IMR-90 (cell line): Measurements from ENCODE around the gene MTFR1L. TPM values are rescaled to one million over a fixed set of nuclear protein-coding genes. Genes with fewer than 3 reads are reported as not detected.
A peak's percentile ranks its signal among the peaks of the same experiment; 100 is the strongest.

Experiments used
- ATAC-seq: fragments of 200-7000 bp; cut with Tn5 transposase; 2 replicates; pipeline ENCODE4 v1.9.1; 2020; ENCODE audit warnings: low read depth, mild to moderate bottlenecking, moderate library complexity
- BruUV-seq: library from RNA; stranded (reverse); fragments of 400-500 nt; replicated peaks from 2 replicates; lab custom pipeline; 2021; lab: Mats Ljungman, UMichigan
- CTCF ChIA-PET: fragments of 300-600 bp; formaldehyde crosslinking; extraction: SDS; loops from one replicate; lab custom pipeline; 2021; ENCODE audit warnings: antibody characterized with exemption; lab: Yijun Ruan, JAX
- POLR2A ChIA-PET: fragments of 300-600 bp; sonication (Branson Sonifier 250); formaldehyde crosslinking; loops from one replicate; lab custom pipeline; 2022; ENCODE audit warnings: antibody characterized with exemption; ENCODE audit not compliant: unreplicated experiment; lab: Charles Lee
- DNase-seq: peaks from one replicate; pipeline ENCODE4 v3.0.0; 2013
- H2AFZ ChIP-seq: replicated peaks from 2 replicates; pipeline ENCODE3; 2013; ENCODE audit warnings: low read length, mild to moderate bottlenecking; ENCODE audit not compliant: poor library complexity
- H2AK5ac ChIP-seq: 2 replicates; pipeline ENCODE4 v1.6.1; 2013; ENCODE audit warnings: low read depth, low read length, inconsistent platforms
- H2AK9ac ChIP-seq: replicated peaks from 2 replicates; pipeline ENCODE3; 2013; ENCODE audit warnings: mild to moderate bottlenecking, low read depth, low read length, moderate library complexity; ENCODE audit not compliant: poor library complexity
- H2BK120ac ChIP-seq: 2 replicates; pipeline ENCODE4 v1.6.1; 2013; ENCODE audit warnings: low read depth, low read length, inconsistent platforms
- H2BK15ac ChIP-seq: 3 replicates; pipeline ENCODE4 v1.6.1; 2013; ENCODE audit warnings: low read depth, low read length, inconsistent platforms
- H2BK20ac ChIP-seq: 2 replicates; pipeline ENCODE4 v1.6.1; 2013; ENCODE audit warnings: low read depth, mild to moderate bottlenecking, inconsistent platforms, low read length, moderate library complexity
- H2BK5ac ChIP-seq: 2 replicates; pipeline ENCODE4 v1.6.1; 2013; ENCODE audit warnings: mild to moderate bottlenecking, low read depth, low read length, inconsistent platforms; ENCODE audit not compliant: poor library complexity, severe bottlenecking
- H3K14ac ChIP-seq: replicated peaks from 2 replicates; pipeline ENCODE4 v1.6.1; 2013; ENCODE audit warnings: low read depth, low read length, inconsistent platforms
- H3K18ac ChIP-seq: 2 replicates; pipeline ENCODE4 v1.6.1; 2013; ENCODE audit warnings: low read depth, low read length, control low read depth
- H3K23ac ChIP-seq: 2 replicates; pipeline ENCODE4 v1.6.1; 2013; ENCODE audit warnings: low read depth, low read length, inconsistent platforms
- H3K27ac ChIP-seq: 2 replicates; pipeline ENCODE4 v1.5.1; 2013; ENCODE audit warnings: mild to moderate bottlenecking, control low read depth, low read length; ENCODE audit not compliant: insufficient read depth
- H3K27me3 ChIP-seq: 2 replicates; pipeline ENCODE4 v1.6.1; 2013; ENCODE audit warnings: low read length; ENCODE audit not compliant: control insufficient read depth, insufficient read depth
- H3K36me3 ChIP-seq: 2 replicates; pipeline ENCODE4 v1.6.1; 2013; ENCODE audit warnings: low read length, mixed read lengths; ENCODE audit not compliant: control insufficient read depth, insufficient read depth
- H3K4ac ChIP-seq: 2 replicates; pipeline ENCODE4 v1.6.1; 2013; ENCODE audit warnings: low read depth, low read length, inconsistent platforms
- H3K4me1 ChIP-seq: 2 replicates; pipeline ENCODE4 v1.6.1; 2013; ENCODE audit warnings: low read length, mixed read lengths; ENCODE audit not compliant: control insufficient read depth, insufficient read depth
- H3K4me2 ChIP-seq: 2 replicates; pipeline ENCODE4 v1.6.1; 2013; ENCODE audit warnings: low read depth, mild to moderate bottlenecking, control low read depth, low read length, moderate library complexity
- H3K4me3 ChIP-seq: 2 replicates; pipeline ENCODE4 v1.5.1; 2013; ENCODE audit warnings: low read depth, mild to moderate bottlenecking, control low read depth, low read length, moderate library complexity; ENCODE audit not compliant: insufficient read depth
- H3K56ac ChIP-seq: 2 replicates; pipeline ENCODE4 v1.6.1; 2013; ENCODE audit warnings: low read length, inconsistent platforms; ENCODE audit not compliant: insufficient read depth; ENCODE audit errors: extremely low read depth
- H3K79me1 ChIP-seq, 2 experiments: 2 replicates each; pipeline ENCODE4 v1.6.1; 2013; ENCODE audit warnings: low read length in 2 of 2, inconsistent platforms in 1 of 2, low read depth in 1 of 2
- H3K9ac ChIP-seq: 2 replicates; pipeline ENCODE4 v1.6.1; 2013; ENCODE audit warnings: low read depth, low read length, control low read depth
- H3K9me1 ChIP-seq: 2 replicates; pipeline ENCODE4 v1.6.1; 2013; ENCODE audit warnings: low read length, inconsistent platforms; ENCODE audit not compliant: insufficient read depth
- H3K9me3 ChIP-seq: 2 replicates; pipeline ENCODE4 v1.6.1; 2013; ENCODE audit warnings: low read length; ENCODE audit not compliant: control insufficient read depth, insufficient read depth
- H4K20me1 ChIP-seq: 2 replicates; pipeline ENCODE4 v1.6.1; 2013; ENCODE audit warnings: low read length, inconsistent platforms; ENCODE audit not compliant: insufficient read depth
- H4K5ac ChIP-seq: 2 replicates; pipeline ENCODE4 v1.6.1; 2013; ENCODE audit warnings: mild to moderate bottlenecking, low read depth, low read length, control low read depth
- H4K8ac ChIP-seq, 2 experiments: 2 replicates each; pipeline ENCODE4 v1.6.1; 2013; ENCODE audit warnings: low read depth in 2 of 2, low read length in 2 of 2, control low read depth in 1 of 2, inconsistent platforms in 1 of 2
- H4K91ac ChIP-seq: 2 replicates; pipeline ENCODE4 v1.6.1; 2013; ENCODE audit warnings: low read depth, low read length, inconsistent platforms; ENCODE audit not compliant: insufficient read depth
- FOS ChIP-seq: fragments of 150-350 bp; IDR thresholded peaks from 2 replicates; pipeline ENCODE4 v1.6.1; 2016; ENCODE audit warnings: low read depth, low read length
- WGBS, 2 experiments: methylation state at CpG; one replicate each; pipeline versions ENCODE4 v1.1.5 to v1.1.7; 2013; ENCODE audit warnings: missing lambda C conversion rate in 2 of 2; ENCODE audit not compliant: insufficient read length in 1 of 2; ENCODE audit errors: extremely low coverage in 2 of 2; 5-methylcytosine and 5-hydroxymethylcytosine counted together
- dilution Hi-C: fragments of 300-500 bp; cut with HindIII; formaldehyde crosslinking; loops from one replicate; pipeline ENCODE4 v1.14.3; 2018; ENCODE audit warnings: low sequenced_read_pairs; ENCODE audit not compliant: unreplicated experiment
- in situ Hi-C: fragments of 300-500 bp; cut with MboI; formaldehyde crosslinking; loops from 3 replicates; pipeline ENCODE4 v1.14.3; 2019; ENCODE audit warnings: low sequenced_read_pairs, inconsistent platforms, mixed read lengths
- intact Hi-C: fragments of 100-400 bp; cut with micrococcal nuclease; formaldehyde crosslinking; loops from 2 replicates; pipeline ENCODE4 v1.10.0; 2022
- polyA plus RNA-seq, 3 experiments: library from polyadenylated mRNA; depleted of rRNA; stranded (reverse); fragments of >200 nt; gene quantifications; 2 replicates each; pipeline ENCODE4 v1.2.3, GENCODE V29; 2012; ENCODE audit warnings: low replicate concordance in 1 of 3
- total RNA-seq: library from RNA; depleted of rRNA; stranded (reverse); fragments of >200 nt; gene quantifications from 2 replicates; pipeline ENCODE4 v1.2.3, GENCODE V29; 2012
- TF ChIP-seq, protein P1 (sequence below): conservative IDR thresholded peaks from 2 replicates; pipeline ENCODE4 v1.5.1; 2012; ENCODE audit warnings: mild to moderate bottlenecking, low read depth, low read length, improper control_type of control experiment

The MTFR1L gene
- total and polyA plus RNA-seq, 2 of the 4 experiments (the other 2 are of a cell fraction) = 69.1 to 69.7 TPM

DNA sequence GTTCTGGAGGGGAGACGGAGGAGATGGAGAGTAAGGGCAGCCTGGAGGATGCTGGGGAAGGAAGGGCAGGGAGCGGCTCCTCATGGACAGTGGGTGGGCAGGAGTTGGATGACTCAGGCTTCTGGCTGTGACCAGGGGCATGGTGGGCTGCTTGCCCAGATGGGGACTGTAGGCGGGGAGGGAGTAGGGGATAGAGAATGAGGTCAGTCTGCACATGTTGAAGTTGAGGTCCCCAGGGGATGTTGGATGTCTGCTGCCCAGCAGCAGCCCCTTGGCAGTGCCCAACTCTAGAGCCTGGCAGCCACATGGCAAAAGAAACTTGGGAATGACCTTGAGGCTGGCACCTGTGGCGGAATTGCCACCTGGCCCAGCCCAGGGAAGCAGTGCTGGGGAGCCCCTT, 13.3 kb upstream of the MTFR1L start:
- TF ChIP-seq, protein P1, sequence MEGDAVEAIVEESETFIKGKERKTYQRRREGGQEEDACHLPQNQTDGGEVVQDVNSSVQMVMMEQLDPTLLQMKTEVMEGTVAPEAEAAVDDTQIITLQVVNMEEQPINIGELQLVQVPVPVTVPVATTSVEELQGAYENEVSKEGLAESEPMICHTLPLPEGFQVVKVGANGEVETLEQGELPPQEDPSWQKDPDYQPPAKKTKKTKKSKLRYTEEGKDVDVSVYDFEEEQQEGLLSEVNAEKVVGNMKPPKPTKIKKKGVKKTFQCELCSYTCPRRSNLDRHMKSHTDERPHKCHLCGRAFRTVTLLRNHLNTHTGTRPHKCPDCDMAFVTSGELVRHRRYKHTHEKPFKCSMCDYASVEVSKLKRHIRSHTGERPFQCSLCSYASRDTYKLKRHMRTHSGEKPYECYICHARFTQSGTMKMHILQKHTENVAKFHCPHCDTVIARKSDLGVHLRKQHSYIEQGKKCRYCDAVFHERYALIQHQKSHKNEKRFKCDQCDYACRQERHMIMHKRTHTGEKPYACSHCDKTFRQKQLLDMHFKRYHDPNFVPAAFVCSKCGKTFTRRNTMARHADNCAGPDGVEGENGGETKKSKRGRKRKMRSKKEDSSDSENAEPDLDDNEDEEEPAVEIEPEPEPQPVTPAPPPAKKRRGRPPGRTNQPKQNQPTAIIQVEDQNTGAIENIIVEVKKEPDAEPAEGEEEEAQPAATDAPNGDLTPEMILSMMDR = no peak
- 0 out of 2 replicates have a peak, but pooled peaks have one; percentile 21 for TF ChIP-seq FOS
- CTCF ChIA-PET = interaction anchor here (0.5 kb wide), 1 partner anchor 318 kb away, joined by 4 read pairs; no protein-coding TSS in a partner anchor
- Histone ChIP-seq H2BK5ac (no peak overlapping the region), H3K4ac (no peak overlapping the region), H4K91ac (no peak overlapping the region), H3K9me1 (peaks cover 5% of the 10 kb centered on the region), H3K4me2 (no peak overlapping the region), H3K23ac (no peak overlapping the region), H3K36me3 (peaks cover 38% of the 10 kb centered on the region; the same call in 1 of the 2 replicates), H4K20me1 (peaks cover 24% of the 10 kb centered on the region), H2AFZ (peak overlapping the region; percentile 33), H2BK120ac (no peak overlapping the region), H3K56ac (no peak overlapping the region), H3K79me1 (peaks cover 22 to 39% of the 10 kb centered on the region in 2 experiments), H3K27me3 (no peaks in the 10 kb centered on the region), H3K4me1 (peaks cover 6% of the 10 kb centered on the region), H3K9me3 (no peaks in the 10 kb centered on the region), H3K9ac (no peak overlapping the region), H3K27ac (no peak overlapping the region), H3K14ac (0 out of 2 replicates have a peak overlapping the region, but pooled peaks have one; percentile 10), H3K18ac (no peak overlapping the region), H4K8ac (no peak overlapping the region), H2AK5ac (no peak overlapping the region), H3K4me3 (no peak overlapping the region), H2BK20ac (no peak overlapping the region), H4K5ac (no peak overlapping the region), H2BK15ac (no peak overlapping the region), H2AK9ac (peak overlapping the region; percentile 85)
- in situ Hi-C loops = loop anchor here (25.0 kb wide), 2 partner anchors 394 to 569 kb away; partner anchors contain the start of genes RHCE, RSRP1 and SYF2
- POLR2A ChIA-PET = no interaction called here
- dilution Hi-C loops = no loop called here
- ATAC-seq (peak; percentile 19; the same call in 1 of the 2 replicates), DNase-seq (peak; percentile 71)
- intact Hi-C loops = no loop called here
- BruUV-seq = no TSS peak
- WGBS, 2 experiments = 75% methylated on average over 1 of the region's 4 CpGs; no CpG with 5 or more reads in 1 of the 2 experiments
